DMS 273 (cell line): ENCODE data around the gene LGALS7B.
A peak's percentile ranks its signal among the peaks of the same experiment; 100 is the strongest.
"Not testable (repeated sequence)": the region's sequence is repeated elsewhere in the genome, so short reads cannot be mapped to it uniquely, and the experiment has no call there.

Source experiments
- DNase-seq: peaks from one replicate; lab custom pipeline; 2025; ENCODE audit not compliant: unreplicated experiment; lab: John Stamatoyannopoulos, UW

The LGALS7B gene

GRCh38 chr19:38769635-38770211 lies 19.3 kb upstream of the LGALS7B start:
- peak; percentile 68 for DNase-seq

GRCh38 chr19:38770228-38770948 lies 18.6 kb upstream of the LGALS7B start:
- not testable (repeated sequence) for DNase-seq

GRCh38 chr19:38770949-38771275 lies 18.1 kb upstream of the LGALS7B start:
- DNase-seq: not testable (repeated sequence)

GRCh38 chr19:38771569-38771968 lies 17.4 kb upstream of the LGALS7B start:
- not testable (repeated sequence) for DNase-seq

- no peak for DNase-seq
These were observed 15.4 kb upstream of the LGALS7B start, which contains the start of gene LGALS7 for GRCh38 chr19:38773469-38774177. Gene LGALS7, minus strand, starts transcription at chr19:38773517. Its CDS starts 25 bp downstream, at chr19:38773492.

GRCh38 chr19:38774181-38774950 lies 14.6 kb upstream of the LGALS7B start:
- DNase-seq: no peak

- no peak for DNase-seq
These were observed 10.3 kb upstream of the LGALS7B start for GRCh38 chr19:38778733-38779132.

GRCh38 chr19:38780443-38780842 lies 8.6 kb upstream of the LGALS7B start:
- DNase-seq: no peak

GRCh38 chr19:38781058-38781457 lies 7.9 kb upstream of the LGALS7B start:
- DNase-seq: no peak

GRCh38 chr19:38782212-38782611 lies 6.8 kb upstream of the LGALS7B start:
- DNase-seq: not testable (repeated sequence)

- no peak for DNase-seq
These were observed 4.8 kb upstream of the LGALS7B start for GRCh38 chr19:38784224-38784623.

- no peak for DNase-seq
These were observed 3.8 kb upstream of the LGALS7B start for GRCh38 chr19:38785187-38785699.

GRCh38 chr19:38786061-38786460 lies 2.9 kb upstream of the LGALS7B start:
- not testable (repeated sequence) for DNase-seq

- DNase-seq: peak; percentile 32
These were observed 2.3 kb upstream of the LGALS7B start for GRCh38 chr19:38786572-38787265.

GRCh38 chr19:38790507-38791403 lies 1.8 kb downstream of the LGALS7B start:
- DNase-seq: not testable (repeated sequence)

GRCh38 chr19:38791451-38792064 lies 2.6 kb downstream of the LGALS7B start:
- not testable (repeated sequence) for DNase-seq

GRCh38 chr19:38792250-38793111 lies 3.5 kb downstream of the LGALS7B start:
- no peak for DNase-seq

- DNase-seq: peak; percentile 23
These were observed 4.2 kb downstream of the LGALS7B start for GRCh38 chr19:38793177-38793576.
